ENCODE results near the gene GSAP. TPM values are rescaled to one million over a fixed set of nuclear protein-coding genes. Genes with fewer than 3 reads are reported as not detected.

The GSAP gene
- total and polyA plus RNA-seq, 9 of the 15 experiments (the other 6 are each of a cell fraction or from before 2014, with no cell fraction given), result 0.13 TPM; not detected in 8

GRCh38 chr7:77262316-77262715 lies 153.8 kb downstream of the GSAP start:
- CTCF ChIA-PET (ENCODE audit: low intra/inter-chr PET ratio), result no interaction called here
- H3K9me3 ChIP-seq (replicated peaks; ENCODE audit: control insufficient read depth, insufficient read depth, low read depth, low read length), result no peaks in the 10 kb centered on the region
- H3K79me2 ChIP-seq (ENCODE audit: control insufficient read depth, insufficient read depth, low read length), result no peaks in the 10 kb centered on the region
- no peak overlapping the region for H3K4me3 ChIP-seq
- POLR2A ChIA-PET, result interaction anchor here (0.8 kb wide), 1 partner anchor 15 kb away, joined by 3 read pairs; no protein-coding TSS in a partner anchor
- no peaks in the 10 kb centered on the region for H3K9me1 ChIP-seq (ENCODE audit: control insufficient read depth, insufficient read depth, low read length)
- TF ChIP-seq GMEB1 (CRISPR knock-in tag; IDR thresholded peaks at IDR 0.05), result no peak
- no peak for TF ChIP-seq CEBPG (CRISPR knock-in tag; IDR thresholded peaks at IDR 0.05)
- 0 out of 4 replicates have a peak, but pooled peaks of 1 of the 2 experiments have one; percentile 7 for TF ChIP-seq CEBPG (tag; conservative IDR thresholded peaks at IDR 0.05 in 1 of 2, IDR thresholded peaks at IDR 0.05 in 1 of 2)
- TF ChIP-seq ETV6 (IDR thresholded peaks at IDR 0.05; ENCODE audit: borderline replicate concordance in 1 of 2, low read depth in 2 of 2, low read length in 1 of 2), result no peak
- no peak for TF ChIP-seq ETV6 (CRISPR knock-in tag; IDR thresholded peaks at IDR 0.05; ENCODE audit: borderline replicate concordance)
- TF ChIP-seq EZH2 (IDR thresholded peaks at IDR 0.05; ENCODE audit: borderline replicate concordance, low read depth, low read length), result no peak
- TF ChIP-seq, protein P1, sequence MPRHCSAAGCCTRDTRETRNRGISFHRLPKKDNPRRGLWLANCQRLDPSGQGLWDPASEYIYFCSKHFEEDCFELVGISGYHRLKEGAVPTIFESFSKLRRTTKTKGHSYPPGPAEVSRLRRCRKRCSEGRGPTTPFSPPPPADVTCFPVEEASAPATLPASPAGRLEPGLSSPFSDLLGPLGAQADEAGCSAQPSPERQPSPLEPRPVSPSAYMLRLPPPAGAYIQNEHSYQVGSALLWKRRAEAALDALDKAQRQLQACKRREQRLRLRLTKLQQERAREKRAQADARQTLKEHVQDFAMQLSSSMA (CRISPR knock-in tag; IDR thresholded peaks at IDR 0.05), result no peak
- H3K27ac ChIP-seq (ENCODE audit: extremely low read depth, low read depth, low read length), result no peak overlapping the region
- in situ Hi-C loops (cut with MboI) (no loop called here), intact Hi-C loops (cut with micrococcal nuclease) (no loop called here)
- WGBS (ENCODE audit: insufficient coverage, low coverage, missing lambda C conversion rate), result 6% methylated on average over 4 of the region's 4 CpGs
- H3K27me3 ChIP-seq (ENCODE audit: control insufficient read depth in 2 of 2, insufficient read depth in 2 of 2, low read length in 2 of 2), result peaks cover 8 to 31% of the 10 kb centered on the region in 2 experiments; a peak in 3 of 5 replicates
- BruUV-seq (replicated peaks), result no TSS peak
- H2AFZ ChIP-seq (ENCODE audit: low read depth, low read length), result no peak overlapping the region
- H3K4me1 ChIP-seq (replicated peaks in 1 of 2; ENCODE audit: control insufficient read depth in 2 of 2, insufficient read depth in 2 of 2, low read length in 2 of 2), result no peaks in the 10 kb centered on the region
- FAIRE-seq (no peak), ATAC-seq (no peak), DNase-seq (ENCODE audit: extremely low read depth in 1 of 4, low spot score in 3 of 4) (no peak)
- H4K20me1 ChIP-seq (replicated peaks; ENCODE audit: control insufficient read depth, insufficient read depth, low read length), result no peaks in the 10 kb centered on the region
- no peak overlapping the region for H3K9ac ChIP-seq (ENCODE audit: insufficient read depth in 1 of 2, low read depth in 2 of 2, low read length in 2 of 2)
- H3K36me3 ChIP-seq (ENCODE audit: control insufficient read depth, insufficient read depth, low read length), result no peaks in the 10 kb centered on the region
- no peak overlapping the region for H3K4me2 ChIP-seq (ENCODE audit: insufficient read depth, low read length)

Other genes starting within 250 kb of the GSAP start
- gene FGL2, start 216.5 kb downstream of the GSAP start, total RNA-seq (2014; rRNA removed), result not detected in 2 replicates
- gene FGL2, start 216.5 kb downstream of the GSAP start, total RNA-seq (2014; rRNA removed; fragmentation: Illumina TruSeq; extraction: Trizol), result not detected in 2 replicates
- not detected in 2 replicates for gene FGL2, start 216.5 kb downstream of the GSAP start, total RNA-seq (2015; rRNA removed; fragmentation: Illumina TruSeq; extraction: Trizol)
- 0.11 TPM in 1 of 2 replicates, not detected in the other for gene FGL2, start 216.5 kb downstream of the GSAP start, total RNA-seq (2021)
- gene FGL2, start 216.5 kb downstream of the GSAP start, polyA plus RNA-seq (2011; rRNA removed), result not detected in 2 replicates
- gene FGL2, start 216.5 kb downstream of the GSAP start, polyA plus RNA-seq (2014; fragmentation: Illumina TruSeq; extraction: Trizol), result not detected in 2 replicates
- gene FGL2, start 216.5 kb downstream of the GSAP start, polyA plus RNA-seq (2014; fragmentation: Nextera tagmentation; extraction: Ambion mirVana), result not detected
- not detected in 2 replicates for gene FGL2, start 216.5 kb downstream of the GSAP start, polyA plus RNA-seq (2014; rRNA removed)
- 15.3 and 18.0 TPM in 2 replicates for gene PTPN12, start 120.9 kb upstream of the GSAP start, total RNA-seq (2014; rRNA removed)
- gene PTPN12, start 120.9 kb upstream of the GSAP start, total RNA-seq (2014; rRNA removed; fragmentation: Illumina TruSeq; extraction: Trizol), result 25.5 and 33.6 TPM in 2 replicates
- 26.6 and 28.6 TPM in 2 replicates for gene PTPN12, start 120.9 kb upstream of the GSAP start, total RNA-seq (2015; rRNA removed; fragmentation: Illumina TruSeq; extraction: Trizol)
- 39.4 and 46.0 TPM in 2 replicates for gene PTPN12, start 120.9 kb upstream of the GSAP start, total RNA-seq (2021)
- 35.0 and 54.9 TPM in 2 replicates for gene PTPN12, start 120.9 kb upstream of the GSAP start, polyA plus RNA-seq (2011; rRNA removed)
- gene PTPN12, start 120.9 kb upstream of the GSAP start, polyA plus RNA-seq (2014; fragmentation: Illumina TruSeq; extraction: Trizol), result 66.1 and 79.8 TPM in 2 replicates
- 10 to 100 TPM; 16.8 to 18.0 TPM for gene PTPN12, start 120.9 kb upstream of the GSAP start, polyA plus RNA-seq (2014; fragmentation: Nextera tagmentation; extraction: Ambion mirVana)
- 26.7 and 31.7 TPM in 2 replicates for gene PTPN12, start 120.9 kb upstream of the GSAP start, polyA plus RNA-seq (2014; rRNA removed)